K562 (cell line): ENCODE data around the gene GLI3. TPM values are rescaled to one million over a fixed set of nuclear protein-coding genes. Genes with fewer than 3 reads are reported as not detected.
"Not testable (repeated sequence)": the region's sequence is repeated elsewhere in the genome, so short reads cannot be mapped to it uniquely, and the experiment has no call there.

Experiments
- ATAC-seq: fragments of 200-7000 bp; cut with Tn5 transposase; 3 replicates; pipeline ENCODE4 v1.9.1; 2020; ENCODE audit warnings: moderate library complexity
- BruUV-seq: library from RNA; stranded (reverse); fragments of 400-500 nt; replicated peaks from 2 replicates; lab custom pipeline; 2021; lab: Mats Ljungman, UMichigan
- CTCF ChIA-PET: fragments of 300-600 bp; formaldehyde crosslinking; extraction: SDS; loops from one replicate; lab custom pipeline; 2021; ENCODE audit warnings: low intra/inter-chr PET ratio; lab: Yijun Ruan, JAX
- POLR2A ChIA-PET: fragments of 300-600, 350-650 bp; sonication (Branson Sonifier 250); formaldehyde crosslinking; extraction: SDS; loops from one replicate; lab custom pipeline; 2021; ENCODE audit warnings: antibody characterized with exemption, inconsistent platforms; lab: Yijun Ruan, JAX
- DNase-seq, 4 experiments: peaks; one replicate each; pipeline versions ENCODE4 v3.0.0 to v3.0.0-alpha.2; 2011 to 2018; ENCODE audit warnings: low spot score in 3 of 4, mixed read lengths in 3 of 4; ENCODE audit errors: extremely low read depth in 1 of 4
- FAIRE-seq: peaks from 2 replicates; lab custom pipeline; 2011; peaks lifted over from hg19 to GRCh38; lab: Jason Lieb, UNC
- H2AFZ ChIP-seq: 2 replicates; pipeline ENCODE4 v1.6.0; 2011; ENCODE audit warnings: low read depth, low read length, control low read depth, inconsistent platforms
- H3K27ac ChIP-seq: fragments of 200-600 bp; 3 replicates; pipeline ENCODE4 v1.8.0; 2011; ENCODE audit warnings: low read depth, mild to moderate bottlenecking, control low read depth, inconsistent platforms, low read length, moderate library complexity, mixed read lengths; ENCODE audit errors: extremely low read depth
- H3K27me3 ChIP-seq, 2 experiments: fragments of 300-600 bp in 1 of 2; 2 replicates in 1 of 2; 3 replicates in 1 of 2; pipeline versions ENCODE4 v1.6.0 to v1.8.0; 2011; ENCODE audit warnings: inconsistent platforms in 2 of 2, low read length in 2 of 2, mild to moderate bottlenecking in 1 of 2, mixed read lengths in 1 of 2, moderate library complexity in 1 of 2; ENCODE audit not compliant: control insufficient read depth in 2 of 2, insufficient read depth in 2 of 2
- H3K36me3 ChIP-seq: fragments of 300-600 bp; 3 replicates; pipeline ENCODE4 v1.8.0; 2011; ENCODE audit warnings: mild to moderate bottlenecking, low read length, inconsistent platforms; ENCODE audit not compliant: control insufficient read depth, insufficient read depth
- H3K4me1 ChIP-seq, 2 experiments: fragments of 200-600 bp in 1 of 2; replicated peaks in 1 of 2; 2 replicates in 1 of 2; 3 replicates in 1 of 2; pipeline versions ENCODE4 v1.5.1 to v1.8.0; 2011; ENCODE audit warnings: inconsistent platforms in 2 of 2, low read length in 2 of 2, mild to moderate bottlenecking in 1 of 2, mixed read lengths in 1 of 2, moderate library complexity in 1 of 2; ENCODE audit not compliant: control insufficient read depth in 2 of 2, insufficient read depth in 2 of 2
- H3K4me2 ChIP-seq: 2 replicates; pipeline ENCODE4 v1.6.1; 2011; ENCODE audit warnings: low read length, control low read depth, inconsistent platforms, mixed read lengths; ENCODE audit not compliant: insufficient read depth
- H3K4me3 ChIP-seq: fragments of 200-600 bp; sonication (generic), shearing (Covaris generic); 2 replicates; pipeline ENCODE4 v1.5.1; 2016; ENCODE audit warnings: control low read depth, inconsistent platforms
- H3K79me2 ChIP-seq: fragments of 200-600 bp; 3 replicates; pipeline ENCODE4 v1.8.0; 2011; ENCODE audit warnings: low read length, inconsistent platforms; ENCODE audit not compliant: control insufficient read depth, insufficient read depth
- H3K9ac ChIP-seq, 2 experiments: 2 replicates each; pipeline versions ENCODE4 v1.6.0 to v1.6.1; 2011; ENCODE audit warnings: low read depth in 2 of 2, low read length in 2 of 2, control low read depth in 1 of 2, inconsistent platforms in 1 of 2, mild to moderate bottlenecking in 1 of 2, mixed read lengths in 1 of 2; ENCODE audit not compliant: insufficient read depth in 1 of 2
- H3K9me1 ChIP-seq: one replicate; pipeline ENCODE4 v1.6.0; 2011; ENCODE audit warnings: inconsistent platforms, mild to moderate bottlenecking, low read length, moderate library complexity; ENCODE audit not compliant: control insufficient read depth, insufficient read depth
- H3K9me3 ChIP-seq: replicated peaks from 2 replicates; pipeline ENCODE4 v1.5.1; 2011; ENCODE audit warnings: low read depth, low read length, inconsistent platforms; ENCODE audit not compliant: control insufficient read depth, insufficient read depth
- H4K20me1 ChIP-seq: replicated peaks from 2 replicates; pipeline ENCODE4 v1.6.1; 2011; ENCODE audit warnings: low read length, inconsistent platforms, mixed read lengths; ENCODE audit not compliant: control insufficient read depth, insufficient read depth
- PATZ1 ChIP-seq: fragments of 250-450 bp; sonication (Bioruptor Pico); IDR thresholded peaks from 2 replicates; pipeline ENCODE4 v1.5.0; 2020; ENCODE audit warnings: mild to moderate bottlenecking, borderline replicate concordance
- RCOR1 ChIP-seq, 2 experiments: IDR thresholded peaks; 2 replicates each; pipeline ENCODE4 v1.6.1; 2012; ENCODE audit warnings: low read depth in 2 of 2, low read length in 2 of 2, borderline replicate concordance in 1 of 2, improper control_type of control experiment in 1 of 2
- ZNF253 ChIP-seq: fragments of 250-450 bp; sonication (Bioruptor Pico); conservative IDR thresholded peaks from 2 replicates; pipeline ENCODE4 v1.6.1; 2021; ENCODE audit warnings: mild to moderate bottlenecking
- in situ Hi-C: fragments of 300-500 bp; cut with MboI; formaldehyde crosslinking; loops from 4 replicates; pipeline ENCODE4 v1.15.0; 2018; ENCODE audit warnings: inconsistent platforms, mixed read lengths
- intact Hi-C: fragments of 100-400 bp; cut with micrococcal nuclease; formaldehyde crosslinking; loops from 2 replicates; pipeline ENCODE4 v1.14.2; 2022
- polyA plus RNA-seq, 8 experiments: library from polyadenylated mRNA; depleted of rRNA in 4 of 8; stranded (reverse) in 5 of 8; unstranded in 3 of 8; fragments of >200 nt; fragmentation: Nextera tagmentation in 2 of 8; fragmentation: Illumina TruSeq in 1 of 8; extraction: Ambion mirVana in 2 of 8; extraction: Trizol in 1 of 8; gene quantifications; 2 replicates each; pipeline versions ENCODE4 v1.2.1 to v1.2.3, GENCODE V29; 2011 to 2014; ENCODE audit warnings: inconsistent platforms in 1 of 8, missing spikeins in 1 of 8
- total RNA-seq, 7 experiments: library from RNA; depleted of rRNA in 6 of 7; stranded (reverse); fragments of >200 nt in 6 of 7; fragmentation: Illumina TruSeq in 2 of 7; extraction: Trizol in 2 of 7; gene quantifications; 2 replicates each; pipeline versions ENCODE4 v1.2.1 to v1.2.3, GENCODE V29; 2011 to 2021; ENCODE audit warnings: low replicate concordance in 1 of 7

Gene GLI3
- total and polyA plus RNA-seq, 9 of the 15 experiments (the other 6 are each of a cell fraction or from before 2014, with no cell fraction given): 0.01 to 0.18 (median 0.07) TPM; not detected in 6

- TF ChIP-seq ZNF253 (CRISPR knock-in tag) (no peak), PATZ1 (CRISPR knock-in tag) (no peak), RCOR1 (IDR thresholded peaks at IDR 0.05; ENCODE audit: borderline replicate concordance in 1 of 2, low read depth in 2 of 2, low read length in 2 of 2) (no peak)
Measured at GRCh38 chr7:42210333-42210732, 26.7 kb downstream of the GLI3 start (continued).

DNA sequence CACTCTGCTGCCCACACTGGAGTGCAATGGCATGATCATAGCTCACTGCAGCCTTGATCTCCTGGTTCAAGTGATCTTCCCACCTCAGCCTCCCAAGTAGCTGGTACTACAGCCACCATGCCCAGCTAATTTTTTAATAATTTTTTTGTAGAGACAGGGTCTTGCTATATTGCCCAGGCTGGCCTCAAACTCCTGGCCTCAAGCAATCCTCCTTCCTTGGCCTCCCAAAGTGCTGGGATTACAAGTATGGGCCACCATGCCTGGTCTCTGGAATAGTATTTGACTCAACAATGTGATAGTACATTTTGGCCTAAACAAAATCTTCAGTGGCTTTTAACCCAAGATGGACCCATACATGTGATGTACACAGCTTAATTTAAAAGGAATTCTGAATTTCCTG is 27.9 kb downstream of the GLI3 start:
- ATAC-seq, H3K9ac ChIP-seq, H3K27me3 ChIP-seq, H3K36me3 ChIP-seq, H3K79me2 ChIP-seq, H3K27ac ChIP-seq, BruUV-seq, H3K9me3 ChIP-seq, H3K4me2 ChIP-seq, H3K4me1 ChIP-seq, CTCF ChIA-PET, H4K20me1 ChIP-seq, DNase-seq, FAIRE-seq, H2AFZ ChIP-seq, H3K9me1 ChIP-seq, H3K4me3 ChIP-seq, intact Hi-C loops, in situ Hi-C loops: not testable (repeated sequence)
- POLR2A ChIA-PET: interaction anchor here (0.7 kb wide), 1 partner anchor 117 kb away, joined by 3 read pairs; no protein-coding TSS in a partner anchor
